ENCODE measurements around the gene THAP12.

- TF ChIP-seq, protein P1, sequence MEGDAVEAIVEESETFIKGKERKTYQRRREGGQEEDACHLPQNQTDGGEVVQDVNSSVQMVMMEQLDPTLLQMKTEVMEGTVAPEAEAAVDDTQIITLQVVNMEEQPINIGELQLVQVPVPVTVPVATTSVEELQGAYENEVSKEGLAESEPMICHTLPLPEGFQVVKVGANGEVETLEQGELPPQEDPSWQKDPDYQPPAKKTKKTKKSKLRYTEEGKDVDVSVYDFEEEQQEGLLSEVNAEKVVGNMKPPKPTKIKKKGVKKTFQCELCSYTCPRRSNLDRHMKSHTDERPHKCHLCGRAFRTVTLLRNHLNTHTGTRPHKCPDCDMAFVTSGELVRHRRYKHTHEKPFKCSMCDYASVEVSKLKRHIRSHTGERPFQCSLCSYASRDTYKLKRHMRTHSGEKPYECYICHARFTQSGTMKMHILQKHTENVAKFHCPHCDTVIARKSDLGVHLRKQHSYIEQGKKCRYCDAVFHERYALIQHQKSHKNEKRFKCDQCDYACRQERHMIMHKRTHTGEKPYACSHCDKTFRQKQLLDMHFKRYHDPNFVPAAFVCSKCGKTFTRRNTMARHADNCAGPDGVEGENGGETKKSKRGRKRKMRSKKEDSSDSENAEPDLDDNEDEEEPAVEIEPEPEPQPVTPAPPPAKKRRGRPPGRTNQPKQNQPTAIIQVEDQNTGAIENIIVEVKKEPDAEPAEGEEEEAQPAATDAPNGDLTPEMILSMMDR (IDR thresholded peaks at IDR 0.05; ENCODE audit: extremely low read depth in 1 of 2, insufficient read depth in 1 of 2, low read depth in 1 of 2, low read length in 2 of 2) = no peak
- TF ChIP-seq MAX (IDR thresholded peaks at IDR 0.05; ENCODE audit: insufficient read depth, insufficient read length) = no peak
Observed at GRCh38 chr11:76335842-76336241, 45.1 kb downstream of the THAP12 start.

Measured in endothelial cell of umbilical vein (primary cell).